K562 (cell line): ENCODE measurements around the gene ORC4. TPM values are rescaled to one million over a fixed set of nuclear protein-coding genes. Genes with fewer than 3 reads are reported as not detected.

Source experiments
- ATAC-seq: fragments of 200-7000 bp; cut with Tn5 transposase; 3 replicates; pipeline ENCODE4 v1.9.1; 2020; ENCODE audit warnings: moderate library complexity
- BruUV-seq: library from RNA; stranded (reverse); fragments of 400-500 nt; replicated peaks from 2 replicates; lab custom pipeline; 2021; lab: Mats Ljungman, UMichigan
- CTCF ChIA-PET: fragments of 300-600 bp; formaldehyde crosslinking; extraction: SDS; loops from one replicate; lab custom pipeline; 2021; ENCODE audit warnings: low intra/inter-chr PET ratio; lab: Yijun Ruan, JAX
- POLR2A ChIA-PET: fragments of 300-600, 350-650 bp; sonication (Branson Sonifier 250); formaldehyde crosslinking; extraction: SDS; loops from one replicate; lab custom pipeline; 2021; ENCODE audit warnings: antibody characterized with exemption, inconsistent platforms; lab: Yijun Ruan, JAX
- DNase-seq, 4 experiments: peaks; one replicate each; pipeline versions ENCODE4 v3.0.0 to v3.0.0-alpha.2; 2011 to 2018; ENCODE audit warnings: low spot score in 3 of 4, mixed read lengths in 3 of 4; ENCODE audit errors: extremely low read depth in 1 of 4
- FAIRE-seq: peaks from 2 replicates; lab custom pipeline; 2011; peaks lifted over from hg19 to GRCh38; lab: Jason Lieb, UNC
- H2AFZ ChIP-seq: 2 replicates; pipeline ENCODE4 v1.6.0; 2011; ENCODE audit warnings: low read depth, low read length, control low read depth, inconsistent platforms
- H3K27ac ChIP-seq: fragments of 200-600 bp; 3 replicates; pipeline ENCODE4 v1.8.0; 2011; ENCODE audit warnings: low read depth, mild to moderate bottlenecking, control low read depth, inconsistent platforms, low read length, moderate library complexity, mixed read lengths; ENCODE audit errors: extremely low read depth
- H3K27me3 ChIP-seq, 2 experiments: fragments of 300-600 bp in 1 of 2; 2 replicates in 1 of 2; 3 replicates in 1 of 2; pipeline versions ENCODE4 v1.6.0 to v1.8.0; 2011; ENCODE audit warnings: inconsistent platforms in 2 of 2, low read length in 2 of 2, mild to moderate bottlenecking in 1 of 2, mixed read lengths in 1 of 2, moderate library complexity in 1 of 2; ENCODE audit not compliant: control insufficient read depth in 2 of 2, insufficient read depth in 2 of 2
- H3K36me3 ChIP-seq: fragments of 300-600 bp; 3 replicates; pipeline ENCODE4 v1.8.0; 2011; ENCODE audit warnings: mild to moderate bottlenecking, low read length, inconsistent platforms; ENCODE audit not compliant: control insufficient read depth, insufficient read depth
- H3K4me1 ChIP-seq, 2 experiments: fragments of 200-600 bp in 1 of 2; replicated peaks in 1 of 2; 2 replicates in 1 of 2; 3 replicates in 1 of 2; pipeline versions ENCODE4 v1.5.1 to v1.8.0; 2011; ENCODE audit warnings: inconsistent platforms in 2 of 2, low read length in 2 of 2, mild to moderate bottlenecking in 1 of 2, mixed read lengths in 1 of 2, moderate library complexity in 1 of 2; ENCODE audit not compliant: control insufficient read depth in 2 of 2, insufficient read depth in 2 of 2
- H3K4me2 ChIP-seq: 2 replicates; pipeline ENCODE4 v1.6.1; 2011; ENCODE audit warnings: low read length, control low read depth, inconsistent platforms, mixed read lengths; ENCODE audit not compliant: insufficient read depth
- H3K4me3 ChIP-seq: fragments of 200-600 bp; sonication (generic), shearing (Covaris generic); 2 replicates; pipeline ENCODE4 v1.5.1; 2016; ENCODE audit warnings: control low read depth, inconsistent platforms
- H3K79me2 ChIP-seq: fragments of 200-600 bp; 3 replicates; pipeline ENCODE4 v1.8.0; 2011; ENCODE audit warnings: low read length, inconsistent platforms; ENCODE audit not compliant: control insufficient read depth, insufficient read depth
- H3K9ac ChIP-seq, 2 experiments: 2 replicates each; pipeline versions ENCODE4 v1.6.0 to v1.6.1; 2011; ENCODE audit warnings: low read depth in 2 of 2, low read length in 2 of 2, control low read depth in 1 of 2, inconsistent platforms in 1 of 2, mild to moderate bottlenecking in 1 of 2, mixed read lengths in 1 of 2; ENCODE audit not compliant: insufficient read depth in 1 of 2
- H3K9me1 ChIP-seq: one replicate; pipeline ENCODE4 v1.6.0; 2011; ENCODE audit warnings: inconsistent platforms, mild to moderate bottlenecking, low read length, moderate library complexity; ENCODE audit not compliant: control insufficient read depth, insufficient read depth
- H3K9me3 ChIP-seq: replicated peaks from 2 replicates; pipeline ENCODE4 v1.5.1; 2011; ENCODE audit warnings: low read depth, low read length, inconsistent platforms; ENCODE audit not compliant: control insufficient read depth, insufficient read depth
- H4K20me1 ChIP-seq: replicated peaks from 2 replicates; pipeline ENCODE4 v1.6.1; 2011; ENCODE audit warnings: low read length, inconsistent platforms, mixed read lengths; ENCODE audit not compliant: control insufficient read depth, insufficient read depth
- CBFB ChIP-seq: sonication (generic); formaldehyde crosslinking; IDR thresholded peaks from 2 replicates; pipeline ENCODE4 v1.4.0; 2020; ENCODE audit warnings: mild to moderate bottlenecking, missing genetic modification reagents
- CXXC5 ChIP-seq: fragments of 250-450 bp; sonication (Bioruptor Pico); IDR thresholded peaks from 2 replicates; pipeline ENCODE4 v1.8.0; 2022; ENCODE audit warnings: inconsistent platforms, mild to moderate bottlenecking, moderate library complexity
- MTA3 ChIP-seq: fragments of 450-650 bp; formaldehyde crosslinking; IDR thresholded peaks from 2 replicates; pipeline ENCODE4 v1.6.1; 2017; ENCODE audit warnings: mild to moderate bottlenecking, borderline replicate concordance
- NCOA6 ChIP-seq: fragments of 450-650 bp; IDR thresholded peaks from 2 replicates; pipeline ENCODE4 v1.6.1; 2017; ENCODE audit warnings: mild to moderate bottlenecking
- PHF21A ChIP-seq: fragments of 450-650 bp; IDR thresholded peaks from 2 replicates; pipeline ENCODE4 v1.6.1; 2017; ENCODE audit warnings: low read depth, borderline replicate concordance
- PRMT5 ChIP-seq: sonication (generic); formaldehyde crosslinking; IDR thresholded peaks from 2 replicates; pipeline ENCODE4 v1.5.0; 2020; ENCODE audit warnings: missing genetic modification reagents
- PYGO2 ChIP-seq: fragments of 450-650 bp; IDR thresholded peaks from 2 replicates; pipeline ENCODE4 v1.6.1; 2016; ENCODE audit warnings: mild to moderate bottlenecking, missing genetic modification characterization, moderate library complexity, missing compliant biosample characterization
- ZNF184 ChIP-seq: sonication (generic); formaldehyde crosslinking; IDR thresholded peaks from 2 replicates; pipeline ENCODE4 v1.5.0; 2020; ENCODE audit warnings: missing genetic modification reagents
- ZNF24 ChIP-seq: fragments of 450-650 bp; IDR thresholded peaks from 2 replicates; pipeline ENCODE4 v1.6.1; 2016
- WGBS: fragments of 100-300 bp; shearing (Covaris generic); methylation state at CpG from one replicate; pipeline ENCODE4 v1.1.6; 2016; ENCODE audit warnings: low coverage, mixed read lengths; ENCODE audit not compliant: insufficient coverage; ENCODE audit errors: missing lambda C conversion rate; 5-methylcytosine and 5-hydroxymethylcytosine counted together
- in situ Hi-C: fragments of 300-500 bp; cut with MboI; formaldehyde crosslinking; loops from 4 replicates; pipeline ENCODE4 v1.15.0; 2018; ENCODE audit warnings: inconsistent platforms, mixed read lengths
- intact Hi-C: fragments of 100-400 bp; cut with micrococcal nuclease; formaldehyde crosslinking; loops from 2 replicates; pipeline ENCODE4 v1.14.2; 2022
- polyA plus RNA-seq, 8 experiments: library from polyadenylated mRNA; depleted of rRNA in 4 of 8; stranded (reverse) in 5 of 8; unstranded in 3 of 8; fragments of >200 nt; fragmentation: Nextera tagmentation in 2 of 8; fragmentation: Illumina TruSeq in 1 of 8; extraction: Ambion mirVana in 2 of 8; extraction: Trizol in 1 of 8; gene quantifications; 2 replicates each; pipeline versions ENCODE4 v1.2.1 to v1.2.3, GENCODE V29; 2011 to 2014; ENCODE audit warnings: inconsistent platforms in 1 of 8, missing spikeins in 1 of 8
- total RNA-seq, 7 experiments: library from RNA; depleted of rRNA in 6 of 7; stranded (reverse); fragments of >200 nt in 6 of 7; fragmentation: Illumina TruSeq in 2 of 7; extraction: Trizol in 2 of 7; gene quantifications; 2 replicates each; pipeline versions ENCODE4 v1.2.1 to v1.2.3, GENCODE V29; 2011 to 2021; ENCODE audit warnings: low replicate concordance in 1 of 7
- TF ChIP-seq, protein P1 (sequence below): sonication (generic); formaldehyde crosslinking; IDR thresholded peaks from 2 replicates; pipeline ENCODE4 v1.8.0; 2022; ENCODE audit warnings: mild to moderate bottlenecking, missing genetic modification reagents
- TF ChIP-seq, protein P2 (sequence below): fragments of 450-650 bp; IDR thresholded peaks from 2 replicates; pipeline ENCODE4 v1.6.1; 2016; ENCODE audit warnings: low read depth, mild to moderate bottlenecking, moderate library complexity
- TF ChIP-seq, protein P3 (sequence below): fragments of 450-650 bp; IDR thresholded peaks from 2 replicates; pipeline ENCODE4 v1.7.1; 2018; ENCODE audit warnings: mild to moderate bottlenecking, low read depth; ENCODE audit not compliant: partially characterized antibody
- TF ChIP-seq, protein P4 (sequence below): fragments of 450-650 bp; IDR thresholded peaks from 2 replicates; pipeline ENCODE4 v1.6.1; 2017; ENCODE audit warnings: mild to moderate bottlenecking, moderate library complexity

ORC4 gene
- total and polyA plus RNA-seq, 9 of the 15 experiments (the other 6 are each of a cell fraction or from before 2014, with no cell fraction given) = 58.6 to 100 (median 70.5) TPM

DNA sequence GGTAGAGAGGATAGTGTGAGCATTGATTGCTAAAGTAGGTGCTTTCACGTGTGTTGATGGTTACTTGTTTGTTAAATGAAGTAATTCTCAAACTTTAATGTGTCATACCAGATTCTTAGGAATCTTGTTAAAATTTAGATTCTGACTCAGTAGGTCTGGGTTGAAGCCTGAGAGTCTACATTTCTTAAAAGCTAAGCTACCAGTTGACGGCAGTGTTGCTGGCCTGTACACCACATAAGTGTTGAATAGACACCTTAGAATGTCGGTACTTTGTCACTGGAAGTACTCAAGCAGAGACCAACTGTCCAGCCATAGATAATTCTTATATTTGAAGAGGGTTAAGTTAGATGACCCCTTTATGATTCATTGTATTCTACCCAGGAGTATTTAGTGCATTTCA, 95.9 kb downstream of the ORC4 start:
- WGBS = 51% methylated on average over 3 of the region's 3 CpGs
- Histone ChIP-seq H3K4me3 (no peak overlapping the region), H3K79me2 (no peaks in the 10 kb centered on the region), H3K9ac (no peak overlapping the region), H3K36me3 (no peaks in the 10 kb centered on the region), H3K9me1 (no peaks in the 10 kb centered on the region)
- CTCF ChIA-PET = no interaction called here
- ATAC-seq = no peak
- BruUV-seq = no TSS peak
- intact Hi-C loops = no loop called here
- TF ChIP-seq, protein P1, sequence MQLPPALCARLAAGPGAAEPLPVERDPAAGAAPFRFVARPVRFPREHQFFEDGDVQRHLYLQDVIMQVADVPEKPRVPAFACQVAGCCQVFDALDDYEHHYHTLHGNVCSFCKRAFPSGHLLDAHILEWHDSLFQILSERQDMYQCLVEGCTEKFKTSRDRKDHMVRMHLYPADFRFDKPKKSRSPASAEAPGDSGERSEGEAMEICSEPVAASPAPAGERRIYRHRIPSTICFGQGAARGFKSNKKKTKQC (CRISPR knock-in tag) = no peak
- TF ChIP-seq, protein P2, sequence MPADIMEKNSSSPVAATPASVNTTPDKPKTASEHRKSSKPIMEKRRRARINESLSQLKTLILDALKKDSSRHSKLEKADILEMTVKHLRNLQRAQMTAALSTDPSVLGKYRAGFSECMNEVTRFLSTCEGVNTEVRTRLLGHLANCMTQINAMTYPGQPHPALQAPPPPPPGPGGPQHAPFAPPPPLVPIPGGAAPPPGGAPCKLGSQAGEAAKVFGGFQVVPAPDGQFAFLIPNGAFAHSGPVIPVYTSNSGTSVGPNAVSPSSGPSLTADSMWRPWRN = no peak
- TF ChIP-seq ZNF24 = no peak
- no peak for TF ChIP-seq PHF21A
- TF ChIP-seq MTA3 = no peak
- TF ChIP-seq ZNF184 (CRISPR knock-in tag) = no peak
- no peak for TF ChIP-seq PRMT5
- no peak for TF ChIP-seq NCOA6
- TF ChIP-seq, protein P3, sequence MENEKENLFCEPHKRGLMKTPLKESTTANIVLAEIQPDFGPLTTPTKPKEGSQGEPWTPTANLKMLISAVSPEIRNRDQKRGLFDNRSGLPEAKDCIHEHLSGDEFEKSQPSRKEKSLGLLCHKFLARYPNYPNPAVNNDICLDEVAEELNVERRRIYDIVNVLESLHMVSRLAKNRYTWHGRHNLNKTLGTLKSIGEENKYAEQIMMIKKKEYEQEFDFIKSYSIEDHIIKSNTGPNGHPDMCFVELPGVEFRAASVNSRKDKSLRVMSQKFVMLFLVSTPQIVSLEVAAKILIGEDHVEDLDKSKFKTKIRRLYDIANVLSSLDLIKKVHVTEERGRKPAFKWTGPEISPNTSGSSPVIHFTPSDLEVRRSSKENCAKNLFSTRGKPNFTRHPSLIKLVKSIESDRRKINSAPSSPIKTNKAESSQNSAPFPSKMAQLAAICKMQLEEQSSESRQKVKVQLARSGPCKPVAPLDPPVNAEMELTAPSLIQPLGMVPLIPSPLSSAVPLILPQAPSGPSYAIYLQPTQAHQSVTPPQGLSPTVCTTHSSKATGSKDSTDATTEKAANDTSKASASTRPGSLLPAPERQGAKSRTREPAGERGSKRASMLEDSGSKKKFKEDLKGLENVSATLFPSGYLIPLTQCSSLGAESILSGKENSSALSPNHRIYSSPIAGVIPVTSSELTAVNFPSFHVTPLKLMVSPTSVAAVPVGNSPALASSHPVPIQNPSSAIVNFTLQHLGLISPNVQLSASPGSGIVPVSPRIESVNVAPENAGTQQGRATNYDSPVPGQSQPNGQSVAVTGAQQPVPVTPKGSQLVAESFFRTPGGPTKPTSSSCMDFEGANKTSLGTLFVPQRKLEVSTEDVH = no peak
- TF ChIP-seq CBFB = no peak
- TF ChIP-seq CXXC5 = no peak
- TF ChIP-seq, protein P4, sequence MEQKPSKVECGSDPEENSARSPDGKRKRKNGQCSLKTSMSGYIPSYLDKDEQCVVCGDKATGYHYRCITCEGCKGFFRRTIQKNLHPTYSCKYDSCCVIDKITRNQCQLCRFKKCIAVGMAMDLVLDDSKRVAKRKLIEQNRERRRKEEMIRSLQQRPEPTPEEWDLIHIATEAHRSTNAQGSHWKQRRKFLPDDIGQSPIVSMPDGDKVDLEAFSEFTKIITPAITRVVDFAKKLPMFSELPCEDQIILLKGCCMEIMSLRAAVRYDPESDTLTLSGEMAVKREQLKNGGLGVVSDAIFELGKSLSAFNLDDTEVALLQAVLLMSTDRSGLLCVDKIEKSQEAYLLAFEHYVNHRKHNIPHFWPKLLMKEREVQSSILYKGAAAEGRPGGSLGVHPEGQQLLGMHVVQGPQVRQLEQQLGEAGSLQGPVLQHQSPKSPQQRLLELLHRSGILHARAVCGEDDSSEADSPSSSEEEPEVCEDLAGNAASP = no peak
- no peak for TF ChIP-seq PYGO2
- TF ChIP-seq, all 486 proteins: peak for 0
- Histone ChIP-seq H3K27ac (no peak overlapping the region), H3K27me3 (no peaks in the 10 kb centered on the region), H2AFZ (no peak overlapping the region), H3K4me2 (no peak overlapping the region), H4K20me1 (no peaks in the 10 kb centered on the region), H3K4me1 (no peaks in the 10 kb centered on the region), H3K9me3 (no peaks in the 10 kb centered on the region)
- FAIRE-seq (no peak), DNase-seq (no peak)
- POLR2A ChIA-PET = no interaction called here
- in situ Hi-C loops = loop anchor here (25.0 kb wide), 4 partner anchors 387 to 1187 kb away; no protein-coding TSS in a partner anchor
